Placental pericyte (primary cell): ENCODE measurements around the gene GCDH. TPM values are rescaled to one million over a fixed set of nuclear protein-coding genes. Genes with fewer than 3 reads are reported as not detected.

Source experiments
- small RNA-seq: library from RNA; depleted of rRNA; stranded (forward); fragments of <200 nt; gene quantifications from one replicate; pipeline ENCODE3, GENCODE V24; 2012; ENCODE audit warnings: low replicate concordance
- total RNA-seq: library from RNA; depleted of rRNA; stranded (reverse); fragments of >200 nt; gene quantifications from 2 replicates; pipeline ENCODE4 v1.2.3, GENCODE V29; 2012

Gene GCDH
- total RNA-seq, result 32.4 and 35.7 TPM in 2 replicates

DNA sequence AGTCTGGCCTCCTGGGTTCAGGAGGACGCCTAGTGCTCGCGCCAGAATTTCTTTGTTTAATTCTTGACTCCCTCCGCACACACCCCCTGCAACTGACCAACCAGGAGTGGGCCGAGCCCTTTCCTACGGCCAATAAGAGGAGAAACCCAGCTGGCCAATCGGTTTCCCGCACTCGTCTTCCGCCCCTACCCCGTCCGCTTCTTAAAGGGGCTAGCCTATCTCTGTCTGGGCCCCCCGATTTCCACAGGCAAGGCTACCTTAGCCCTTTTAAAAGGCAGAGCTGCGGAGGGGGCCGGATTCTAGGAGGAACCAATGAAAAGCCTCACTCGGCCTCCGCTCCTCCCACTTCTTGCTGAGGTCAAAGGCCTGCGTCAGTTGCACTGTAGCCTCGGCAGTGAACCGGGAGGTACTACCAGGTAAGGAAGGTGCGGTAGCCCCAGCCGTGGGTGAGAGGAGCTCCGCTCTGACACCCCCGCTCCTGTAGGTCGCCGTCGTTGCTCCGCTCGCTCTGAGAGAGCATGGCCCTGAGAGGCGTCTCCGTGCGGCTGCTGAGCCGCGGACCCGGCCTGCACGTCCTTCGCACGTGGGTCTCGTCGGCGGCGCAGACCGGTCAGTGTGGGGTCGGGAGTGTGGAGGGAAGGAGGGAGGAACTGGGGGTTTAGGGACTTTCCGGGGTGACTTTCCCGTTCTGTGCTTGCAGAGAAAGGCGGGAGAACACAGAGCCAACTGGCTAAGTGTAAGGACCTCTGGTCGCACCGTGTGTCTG is at the start of gene GCDH:
GCDH (plus strand) TSS at position 374 of the 766 bp plus-strand sequence; CDS start at position 519, 145 bp downstream.

DNA sequence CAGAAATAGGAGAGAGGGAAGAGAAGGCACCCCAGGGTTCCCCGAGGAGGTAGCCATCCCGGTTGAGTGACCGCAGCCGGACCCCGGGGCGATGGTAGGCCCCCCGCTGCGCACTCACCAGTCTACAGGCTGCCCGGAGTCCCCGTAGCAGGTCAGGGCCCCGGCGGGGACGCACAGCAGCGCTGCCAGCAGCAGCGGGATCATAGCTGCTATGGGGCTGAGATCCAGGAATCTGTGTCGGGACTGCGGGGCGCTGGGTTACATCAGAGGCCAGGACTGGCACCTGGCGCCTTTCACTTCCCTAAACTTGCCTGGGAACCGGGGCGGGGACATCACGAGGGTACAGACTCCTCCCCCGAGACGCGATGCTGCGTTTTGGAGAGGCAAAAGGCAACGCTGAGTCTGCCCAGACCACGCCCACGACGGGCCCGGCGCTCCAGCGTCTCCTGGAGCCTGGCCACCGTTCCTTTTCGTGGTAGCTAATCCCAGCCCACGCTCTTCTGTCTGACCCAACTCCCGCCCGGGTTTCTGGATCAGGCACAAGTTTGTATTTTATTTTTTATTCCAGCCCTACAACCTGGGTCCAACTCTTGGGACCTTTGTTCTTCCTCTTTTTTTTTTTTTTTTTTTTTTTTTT is 9.7 kb upstream of the GCDH start, which contains the start of gene DNASE2:
DNASE2 (minus strand) TSS at position 278 of the 637 bp plus-strand sequence; CDS start at position 204, 74 bp downstream.

DNA sequence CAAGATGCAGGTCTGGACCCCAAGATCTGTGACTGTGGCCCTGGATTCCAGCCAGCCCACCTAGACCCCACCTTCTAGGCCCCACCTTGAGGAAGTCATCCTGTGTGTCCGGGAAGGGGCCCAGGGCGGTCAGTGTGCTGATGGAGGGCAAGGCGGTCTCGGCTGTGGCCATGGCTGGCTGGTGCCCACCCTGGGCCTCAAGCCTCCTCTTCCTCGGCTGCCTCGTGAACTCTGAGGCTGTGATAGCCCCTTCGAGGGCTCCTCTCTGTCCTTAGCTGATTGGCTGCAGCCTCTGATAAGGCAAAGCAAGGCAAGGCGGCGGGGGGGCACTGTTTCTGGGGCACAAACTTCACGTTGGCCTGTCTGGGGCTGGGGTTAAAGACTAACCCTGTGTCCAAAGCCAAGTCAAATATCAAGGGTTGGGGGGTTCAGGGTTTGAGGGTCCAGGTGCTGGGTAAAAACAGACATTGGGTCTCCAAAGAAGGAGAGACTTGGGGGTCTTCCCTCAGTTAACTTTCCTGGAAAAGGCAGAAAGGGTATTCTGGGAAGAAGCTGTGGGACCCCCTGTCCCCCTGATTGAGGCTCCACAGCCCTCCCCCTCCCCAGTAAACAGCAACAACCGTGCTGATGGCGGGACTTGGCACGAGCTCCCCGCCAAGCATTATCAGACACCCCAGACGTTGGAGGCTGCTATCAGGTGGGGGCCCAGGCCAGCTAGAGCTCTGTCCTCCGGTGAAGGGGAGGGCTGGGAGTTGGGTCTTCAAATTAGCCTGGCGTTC is 3.8 kb upstream of the GCDH start, which contains the start of gene KLF1:
KLF1 (minus strand) TSS at position 233 of the 779 bp plus-strand sequence; CDS start at position 172, 61 bp downstream.

DNA sequence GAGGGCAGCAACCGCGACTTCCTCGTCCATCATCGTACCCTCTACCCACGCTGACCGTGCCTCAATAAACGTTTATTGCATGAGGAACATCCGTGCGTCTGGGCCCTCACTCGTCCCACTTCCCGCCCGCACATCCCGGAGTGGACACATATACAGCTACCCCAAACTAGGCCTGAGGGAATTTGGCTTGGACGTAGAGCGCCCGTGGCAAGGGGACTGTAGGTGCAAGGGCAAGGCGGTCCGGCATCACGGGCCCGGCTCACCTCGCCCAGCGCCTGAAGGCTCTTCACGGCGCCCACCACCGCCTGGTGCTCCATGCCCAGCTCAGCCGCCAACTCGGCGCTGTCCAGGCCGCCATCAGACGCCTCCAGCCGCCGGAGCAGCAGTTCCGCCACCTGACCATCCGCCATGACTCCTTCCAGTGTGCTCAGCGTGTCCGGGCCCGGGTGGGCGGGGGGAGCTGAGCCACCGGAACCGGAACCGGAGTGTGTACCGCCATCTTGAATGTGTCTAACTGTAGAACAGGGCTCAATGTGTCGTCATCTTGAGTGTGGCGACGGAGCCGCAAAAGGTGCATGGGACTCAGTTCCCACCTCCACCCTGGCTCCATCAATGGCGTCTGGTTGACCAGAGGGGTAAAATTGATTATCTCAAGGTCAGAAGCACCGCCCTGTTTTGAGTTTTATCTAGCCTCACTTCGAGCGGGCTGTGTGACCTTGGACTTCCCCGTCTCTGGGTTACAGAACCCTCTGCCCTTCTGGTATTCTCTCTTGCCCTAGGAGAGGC is 42.5 kb downstream of the GCDH start, which contains the start of gene FARSA:
FARSA (minus strand) TSS at position 425 of the 786 bp plus-strand sequence; CDS start at position 410, 15 bp downstream.

DNA sequence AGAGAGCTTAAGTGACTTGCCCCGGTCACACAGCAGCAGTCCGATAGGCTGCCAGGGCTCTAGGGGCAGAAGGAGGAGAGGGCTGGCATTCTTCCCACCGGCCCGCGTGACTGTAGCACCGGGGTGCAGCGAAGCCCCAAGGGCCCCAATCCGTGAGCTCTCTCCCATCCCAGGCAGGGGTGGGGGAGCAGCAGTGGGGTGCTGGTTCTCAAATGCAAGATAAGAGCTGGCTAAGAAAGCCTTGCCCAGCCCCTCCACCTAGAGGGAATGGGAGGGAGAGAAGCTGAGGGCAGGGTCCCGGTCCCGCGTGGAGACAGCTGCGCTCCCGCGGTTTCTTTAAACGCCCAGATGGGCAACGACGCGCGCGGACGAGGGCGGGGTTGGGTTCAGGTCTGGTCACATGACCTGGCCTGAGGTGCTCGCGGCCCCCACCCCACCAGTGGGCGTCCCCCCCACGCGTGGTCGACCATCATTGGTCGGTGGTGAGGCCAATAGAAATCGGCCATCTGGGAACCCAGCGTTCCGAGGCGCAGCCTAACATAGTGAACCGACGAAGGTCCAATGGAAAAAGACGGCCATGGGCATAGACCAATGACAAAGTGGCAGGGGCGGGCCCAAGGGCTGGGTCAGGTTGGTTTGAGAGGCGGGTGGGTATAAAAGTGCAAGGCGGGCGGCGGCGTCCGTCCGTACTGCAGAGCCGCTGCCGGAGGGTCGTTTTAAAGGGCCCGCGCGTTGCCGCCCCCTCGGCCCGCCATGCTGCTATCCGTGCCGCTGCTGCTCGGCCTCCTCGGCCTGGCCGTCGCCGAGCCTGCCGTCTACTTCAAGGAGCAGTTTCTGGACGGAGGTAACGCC is 47.2 kb downstream of the GCDH start, which contains the start of gene CALR:
CALR (plus strand) TSS at position 683 of the 852 bp plus-strand sequence; CDS start at position 754, 71 bp downstream.

DNA sequence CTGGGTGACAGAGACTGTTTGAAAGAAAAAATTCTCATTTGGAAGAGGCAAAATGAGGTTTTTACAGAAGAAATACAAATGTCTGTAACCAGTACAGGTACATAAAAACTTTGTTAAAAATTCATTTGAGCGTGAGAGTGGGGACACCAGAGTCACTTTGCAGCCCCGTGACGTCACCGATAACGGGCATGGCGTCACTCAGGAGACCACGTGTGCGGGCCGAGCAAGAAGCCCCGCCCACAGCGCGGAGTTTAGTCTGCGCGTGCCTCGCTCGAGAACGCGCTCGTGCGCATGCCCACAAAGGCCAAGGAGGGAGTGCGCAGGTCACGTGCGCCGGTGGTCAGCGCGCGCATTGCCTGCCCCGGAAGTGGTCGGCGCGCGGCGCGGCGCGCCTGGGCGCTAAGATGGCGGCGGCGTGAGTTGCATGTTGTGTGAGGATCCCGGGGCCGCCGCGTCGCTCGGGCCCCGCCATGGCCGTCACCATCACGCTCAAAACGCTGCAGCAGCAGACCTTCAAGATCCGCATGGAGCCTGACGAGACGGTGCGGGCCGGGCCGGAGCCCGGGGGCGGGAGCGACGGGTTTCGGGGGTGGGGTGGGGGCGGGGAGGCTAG is 54.6 kb downstream of the GCDH start, which contains the start of gene RAD23A:
RAD23A (plus strand) TSS at position 384 of the 613 bp plus-strand sequence; CDS start at position 471, 87 bp downstream.

Small RNAs within 50 kb of the gene (small RNA-seq; reads per million reads assigned to genes)
- gene MIR5695, result 0.13 reads per million
- 0.91 reads per million, percentile 41 among the genes with 10 or more reads in this experiment for gene MIR6515
- gene MIR6794, result not detected

Other genes starting within 250 kb of the GCDH start
- 40.5 and 48.8 TPM in 2 replicates for gene MAN2B1, start 224.4 kb upstream of the GCDH start, total RNA-seq
- gene WDR83, start 224.4 kb upstream of the GCDH start, total RNA-seq, result 5.5 and 6.0 TPM in 2 replicates
- 62.4 and 78.0 TPM in 2 replicates for gene DHPS, start 209.3 kb upstream of the GCDH start, total RNA-seq
- not detected in 2 replicates for gene GNG14, start 203.2 kb upstream of the GCDH start, total RNA-seq
- 10.3 and 12.2 TPM in 2 replicates for gene FBXW9, start 194.5 kb upstream of the GCDH start, total RNA-seq
- gene TNPO2, start 167.2 kb upstream of the GCDH start, total RNA-seq, result 45.1 and 73.3 TPM in 2 replicates
- gene TRIR, start 156.5 kb upstream of the GCDH start, total RNA-seq, result 142 and 218 TPM in 2 replicates
- 88.0 and 105 TPM in 2 replicates for gene GET3, start 153.7 kb upstream of the GCDH start, total RNA-seq
- not detected in 2 replicates for gene BEST2, start 139.4 kb upstream of the GCDH start, total RNA-seq
- gene HOOK2, start 115.6 kb upstream of the GCDH start, total RNA-seq, result 13.3 and 14.2 TPM in 2 replicates
- gene JUNB, start 99.7 kb upstream of the GCDH start, total RNA-seq, result 187 and 191 TPM in 2 replicates
- gene PRDX2, start 89.4 kb upstream of the GCDH start, total RNA-seq, result 188 and 197 TPM in 2 replicates
- gene THSD8, start 89.1 kb upstream of the GCDH start, total RNA-seq, result not detected in 2 replicates
- gene RNASEH2A, start 84.6 kb upstream of the GCDH start, total RNA-seq, result 4.4 and 45.4 TPM in 2 replicates
- not detected in 2 replicates for gene RTBDN, start 56.6 kb upstream of the GCDH start, total RNA-seq
- not detected in 2 replicates for gene MAST1, start 52.6 kb upstream of the GCDH start, total RNA-seq
- gene DNASE2, start 9.7 kb upstream of the GCDH start, total RNA-seq, result 11.5 and 37.2 TPM in 2 replicates
- gene KLF1, start 4.0 kb upstream of the GCDH start, total RNA-seq, result not detected in 2 replicates
- 0.22 TPM in 1 of 2 replicates, not detected in the other for gene SYCE2, start 28.1 kb downstream of the GCDH start, total RNA-seq
- gene FARSA, start 42.6 kb downstream of the GCDH start, total RNA-seq, result 98.8 and 109 TPM in 2 replicates
- gene CALR, start 47.4 kb downstream of the GCDH start, total RNA-seq, result 1,645 and 6,576 TPM in 2 replicates
- 93.7 and 179 TPM in 2 replicates for gene RAD23A, start 54.7 kb downstream of the GCDH start, total RNA-seq
- 15.8 and 19.3 TPM in 2 replicates for gene GADD45GIP1, start 66.1 kb downstream of the GCDH start, total RNA-seq
- gene DAND5, start 78.4 kb downstream of the GCDH start, total RNA-seq, result 0.14 TPM in 1 of 2 replicates, not detected in the other
- gene NFIX, start 104.3 kb downstream of the GCDH start, total RNA-seq, result 37.2 and 41.9 TPM in 2 replicates
- 1.5 and 6.9 TPM in 2 replicates for gene LYL1, start 211.7 kb downstream of the GCDH start, total RNA-seq
- gene TRMT1, start 225.6 kb downstream of the GCDH start, total RNA-seq, result 33.5 and 45.1 TPM in 2 replicates
- 85.6 and 148 TPM in 2 replicates for gene NACC1, start 227.1 kb downstream of the GCDH start, total RNA-seq